Astrocyte of the spinal cord (primary cell): ENCODE measurements around the gene GRK6.
A peak's percentile ranks its signal among the peaks of the same experiment; 100 is the strongest.

Source experiments
- DNase-seq: peaks from one replicate; pipeline ENCODE4 v3.0.0; 2011; ENCODE audit warnings: low read depth, low spot score
- H3K4me3 ChIP-seq: 2 replicates; pipeline ENCODE4 v1.5.1; 2011; ENCODE audit warnings: low read depth, mild to moderate bottlenecking, low read length, moderate library complexity
- in situ Hi-C: cut with HindIII; loops from 2 replicates; pipeline ENCODE4 v1.10.0; 2017; ENCODE audit warnings: low sequenced_read_pairs
- TF ChIP-seq, protein P1 (sequence below): IDR thresholded peaks from 2 replicates; pipeline ENCODE4 v1.5.1; 2012; ENCODE audit warnings: low read depth, mild to moderate bottlenecking, low read length, inconsistent platforms

Gene GRK6

DNA sequence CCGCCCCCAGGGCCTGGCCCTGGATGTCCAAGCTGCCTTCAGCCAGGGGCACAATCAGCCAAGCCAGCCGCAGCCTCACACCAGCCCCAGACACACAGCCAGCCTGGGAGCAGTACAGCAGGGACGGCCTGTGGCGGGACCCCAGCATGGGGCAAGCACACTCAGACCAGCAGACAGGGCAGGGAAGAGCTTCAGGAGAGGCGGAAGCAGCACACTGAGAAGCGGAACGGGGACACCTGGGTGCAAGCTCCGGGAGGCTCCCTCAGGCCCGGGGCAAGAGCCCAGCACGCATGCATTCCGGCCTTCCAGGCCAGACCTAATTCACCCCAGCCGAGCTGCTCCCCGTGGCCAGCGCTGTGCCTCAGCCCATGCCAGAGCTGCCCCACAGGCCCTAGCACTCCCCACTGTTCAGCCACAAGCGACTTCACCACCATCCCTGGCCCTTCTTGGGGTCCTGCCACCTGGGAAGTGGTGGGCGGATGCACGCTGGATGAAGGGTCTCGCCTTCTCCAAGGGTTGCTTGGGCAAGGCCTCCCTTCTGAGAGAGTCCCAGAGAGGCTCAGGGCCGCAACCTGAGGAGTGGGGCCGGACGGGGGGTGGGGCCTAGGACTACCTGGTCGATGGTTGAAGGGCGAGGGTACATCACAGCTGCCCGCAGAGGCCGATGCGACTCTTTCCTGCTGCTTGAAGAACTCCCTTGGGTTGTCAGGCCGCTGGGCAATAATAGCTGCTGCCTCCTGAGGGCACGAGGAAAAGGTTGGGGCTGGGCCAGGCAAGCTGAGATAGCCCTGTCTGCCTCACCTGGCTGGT is 33.5 kb downstream of the GRK6 start:
- TF ChIP-seq, protein P1, sequence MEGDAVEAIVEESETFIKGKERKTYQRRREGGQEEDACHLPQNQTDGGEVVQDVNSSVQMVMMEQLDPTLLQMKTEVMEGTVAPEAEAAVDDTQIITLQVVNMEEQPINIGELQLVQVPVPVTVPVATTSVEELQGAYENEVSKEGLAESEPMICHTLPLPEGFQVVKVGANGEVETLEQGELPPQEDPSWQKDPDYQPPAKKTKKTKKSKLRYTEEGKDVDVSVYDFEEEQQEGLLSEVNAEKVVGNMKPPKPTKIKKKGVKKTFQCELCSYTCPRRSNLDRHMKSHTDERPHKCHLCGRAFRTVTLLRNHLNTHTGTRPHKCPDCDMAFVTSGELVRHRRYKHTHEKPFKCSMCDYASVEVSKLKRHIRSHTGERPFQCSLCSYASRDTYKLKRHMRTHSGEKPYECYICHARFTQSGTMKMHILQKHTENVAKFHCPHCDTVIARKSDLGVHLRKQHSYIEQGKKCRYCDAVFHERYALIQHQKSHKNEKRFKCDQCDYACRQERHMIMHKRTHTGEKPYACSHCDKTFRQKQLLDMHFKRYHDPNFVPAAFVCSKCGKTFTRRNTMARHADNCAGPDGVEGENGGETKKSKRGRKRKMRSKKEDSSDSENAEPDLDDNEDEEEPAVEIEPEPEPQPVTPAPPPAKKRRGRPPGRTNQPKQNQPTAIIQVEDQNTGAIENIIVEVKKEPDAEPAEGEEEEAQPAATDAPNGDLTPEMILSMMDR, result no peak
- no peak overlapping the region for H3K4me3 ChIP-seq
- DNase-seq, result no peak
- in situ Hi-C loops, result no loop called here

DNA sequence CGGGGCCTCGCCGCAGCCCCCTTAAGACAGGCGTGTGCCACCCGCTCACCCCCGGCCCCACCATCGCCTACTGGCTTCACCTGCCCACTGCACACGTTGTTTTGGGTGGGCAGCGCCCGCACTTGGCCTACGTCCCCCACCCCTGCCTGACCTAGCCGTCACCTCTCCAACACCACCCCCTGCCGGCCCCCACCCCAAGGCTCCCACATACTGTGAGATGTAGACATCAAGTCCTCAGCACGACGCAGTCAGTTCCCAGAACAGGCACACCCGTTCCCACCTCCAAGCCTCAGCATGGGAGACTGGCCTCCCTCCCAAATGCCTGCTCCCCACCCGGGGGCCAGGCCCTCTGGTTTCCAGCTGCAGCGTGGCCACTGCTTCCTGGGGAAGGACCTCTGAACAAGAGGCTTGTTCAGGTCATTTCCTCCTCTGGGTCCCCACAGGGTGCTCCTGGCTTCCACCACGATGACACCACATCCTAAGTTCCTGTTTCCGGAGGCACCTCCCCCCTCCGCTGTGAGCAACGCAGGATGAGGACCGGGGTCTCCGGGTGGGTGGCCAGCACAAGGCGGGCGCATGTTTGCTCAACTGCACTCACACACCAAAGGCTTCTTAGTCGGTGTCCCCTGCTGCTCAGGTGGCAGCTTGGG is 35.7 kb downstream of the GRK6 start:
- in situ Hi-C loops, result no loop called here
- peak; percentile 57 for DNase-seq
- H3K4me3 ChIP-seq, result no peak overlapping the region
- TF ChIP-seq, protein P1, result no peak

GRCh38 chr5:177465044-177465443 is 38.6 kb downstream of the GRK6 start:
- in situ Hi-C loops, result no loop called here
- H3K4me3 ChIP-seq, result no peak overlapping the region
- DNase-seq, result no peak
- TF ChIP-seq, protein P1, result no peak

DNA sequence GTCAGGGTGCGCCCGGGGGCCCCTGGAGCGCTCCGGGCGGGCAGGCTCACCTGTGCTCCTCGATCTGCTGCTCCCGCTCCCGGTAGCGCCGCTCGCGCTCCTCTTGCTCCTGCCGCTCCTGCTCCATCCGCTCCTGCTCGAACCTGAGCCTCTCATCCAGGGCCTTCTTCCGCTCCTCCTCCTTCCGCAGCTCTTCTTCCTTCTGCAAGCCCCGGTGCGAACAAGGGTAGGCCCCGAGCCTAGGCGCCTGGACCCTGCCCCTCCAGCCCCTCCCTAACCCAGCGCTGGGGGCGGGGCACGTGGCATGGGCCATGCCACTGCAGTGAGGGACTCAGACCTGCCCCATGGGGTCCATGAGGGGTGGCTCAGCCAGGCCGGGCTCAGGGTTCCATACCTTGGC is 40.4 kb downstream of the GRK6 start:
- no peak overlapping the region for H3K4me3 ChIP-seq
- no peak for DNase-seq
- in situ Hi-C loops, result no loop called here
- TF ChIP-seq, protein P1, result no peak

DNA sequence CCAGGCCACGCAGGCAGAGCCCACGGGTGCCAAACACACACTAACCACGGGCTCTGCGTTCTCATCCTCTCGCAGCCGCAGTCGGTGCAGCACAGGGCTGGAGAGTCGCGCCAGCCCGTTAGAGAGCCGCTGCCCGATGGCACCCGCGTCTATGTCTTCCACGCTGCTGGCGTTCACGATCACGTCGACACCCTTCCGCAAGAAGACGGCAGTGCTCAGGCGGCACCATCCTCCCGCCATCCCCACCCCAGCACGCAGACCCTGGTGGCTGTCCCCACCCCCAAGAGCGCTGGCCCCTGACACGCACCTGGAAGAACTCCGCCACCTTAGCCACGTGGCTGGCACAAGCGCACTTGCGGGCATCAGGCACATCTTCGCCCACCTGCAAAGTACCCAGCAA is 41.0 kb downstream of the GRK6 start:
- in situ Hi-C loops, result no loop called here
- TF ChIP-seq, protein P1, result no peak

GRCh38 chr5:177468329-177468684 is 41.8 kb downstream of the GRK6 start:
- in situ Hi-C loops, result no loop called here
- TF ChIP-seq, protein P1, result no peak
- DNase-seq, result no peak
- no peak overlapping the region for H3K4me3 ChIP-seq

More for the DNA sequence above, 41.0 kb downstream of the GRK6 start:
- DNase-seq, result no peak
- H3K4me3 ChIP-seq, result no peak overlapping the region
